ENCODE results near the gene HYCC1. TPM values are rescaled to one million over a fixed set of nuclear protein-coding genes. Genes with fewer than 3 reads are reported as not detected.
A peak's percentile ranks its signal among the peaks of the same experiment; 100 is the strongest.

The HYCC1 gene
- total RNA-seq, 1 donor from 2014 or later = 10.9 TPM

DNA sequence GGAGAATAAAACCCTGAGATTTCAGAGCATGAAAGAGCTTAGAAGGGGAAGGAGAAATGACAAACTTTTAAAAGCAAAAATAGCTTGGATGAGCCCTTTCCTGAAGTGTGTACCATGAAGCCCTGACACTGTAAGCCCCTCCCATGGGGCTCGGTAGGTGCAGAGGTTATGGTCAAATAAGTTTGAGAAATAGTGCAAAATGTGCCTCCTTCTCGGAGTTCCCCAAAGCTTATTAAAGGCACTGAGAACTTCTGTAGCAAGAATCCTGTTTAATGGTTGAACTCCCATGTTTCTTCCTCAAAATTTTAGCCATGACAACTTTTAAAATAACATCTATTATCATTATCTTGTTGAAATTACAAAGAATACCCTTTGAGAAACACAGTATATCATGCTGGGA is 10.5 kb upstream of the HYCC1 start:
- Histone ChIP-seq H3K27ac (no peak overlapping the region), H3K4me1 (peaks cover 0 to 7% of the 10 kb centered on the region in 2 donors), H3K4me3 (no peak overlapping the region), H3K27me3 (no peaks in the 10 kb centered on the region), H3K9me3 (no peaks in the 10 kb centered on the region), H3K36me3 (no peaks in the 10 kb centered on the region)
- no peak for DNase-seq (ENCODE audit: low spot score in 2 of 2)
- intact Hi-C loops (cut with DNase I) = no loop called here
- TF ChIP-seq, protein P1, sequence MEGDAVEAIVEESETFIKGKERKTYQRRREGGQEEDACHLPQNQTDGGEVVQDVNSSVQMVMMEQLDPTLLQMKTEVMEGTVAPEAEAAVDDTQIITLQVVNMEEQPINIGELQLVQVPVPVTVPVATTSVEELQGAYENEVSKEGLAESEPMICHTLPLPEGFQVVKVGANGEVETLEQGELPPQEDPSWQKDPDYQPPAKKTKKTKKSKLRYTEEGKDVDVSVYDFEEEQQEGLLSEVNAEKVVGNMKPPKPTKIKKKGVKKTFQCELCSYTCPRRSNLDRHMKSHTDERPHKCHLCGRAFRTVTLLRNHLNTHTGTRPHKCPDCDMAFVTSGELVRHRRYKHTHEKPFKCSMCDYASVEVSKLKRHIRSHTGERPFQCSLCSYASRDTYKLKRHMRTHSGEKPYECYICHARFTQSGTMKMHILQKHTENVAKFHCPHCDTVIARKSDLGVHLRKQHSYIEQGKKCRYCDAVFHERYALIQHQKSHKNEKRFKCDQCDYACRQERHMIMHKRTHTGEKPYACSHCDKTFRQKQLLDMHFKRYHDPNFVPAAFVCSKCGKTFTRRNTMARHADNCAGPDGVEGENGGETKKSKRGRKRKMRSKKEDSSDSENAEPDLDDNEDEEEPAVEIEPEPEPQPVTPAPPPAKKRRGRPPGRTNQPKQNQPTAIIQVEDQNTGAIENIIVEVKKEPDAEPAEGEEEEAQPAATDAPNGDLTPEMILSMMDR (IDR thresholded peaks at IDR 0.05) = no peak

DNA sequence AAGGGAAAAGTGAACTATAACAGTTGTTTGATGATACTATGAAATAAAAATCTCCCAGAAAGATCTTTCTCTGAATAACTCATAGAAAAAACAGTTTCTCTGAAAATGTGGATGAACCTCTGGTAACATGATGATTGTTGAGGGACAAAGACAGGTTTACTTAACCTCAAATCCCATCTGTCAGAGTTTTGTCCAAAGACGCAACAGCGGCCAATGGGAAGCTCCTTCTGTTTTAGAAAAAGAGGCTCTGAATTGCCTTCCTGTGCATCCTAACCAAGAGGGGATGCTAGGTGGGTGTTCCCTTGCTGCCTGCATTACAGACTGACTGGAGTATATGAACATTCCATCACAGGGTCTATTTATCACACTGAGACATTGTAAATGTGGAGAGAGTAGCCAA is 8.9 kb upstream of the HYCC1 start:
- Histone ChIP-seq H3K27me3 (no peaks in the 10 kb centered on the region), H3K4me3 (no peak overlapping the region), H3K27ac (peak overlapping the region in 1 of 2 donors; percentile 2), H3K36me3 (no peaks in the 10 kb centered on the region), H3K9me3 (no peaks in the 10 kb centered on the region), H3K4me1 (peaks cover 0 to 10% of the 10 kb centered on the region in 2 donors)
- no peak for DNase-seq (ENCODE audit: low spot score in 2 of 2)
- TF ChIP-seq, protein P1 (IDR thresholded peaks at IDR 0.05) = no peak
- intact Hi-C loops (cut with DNase I) = no loop called here

DNA sequence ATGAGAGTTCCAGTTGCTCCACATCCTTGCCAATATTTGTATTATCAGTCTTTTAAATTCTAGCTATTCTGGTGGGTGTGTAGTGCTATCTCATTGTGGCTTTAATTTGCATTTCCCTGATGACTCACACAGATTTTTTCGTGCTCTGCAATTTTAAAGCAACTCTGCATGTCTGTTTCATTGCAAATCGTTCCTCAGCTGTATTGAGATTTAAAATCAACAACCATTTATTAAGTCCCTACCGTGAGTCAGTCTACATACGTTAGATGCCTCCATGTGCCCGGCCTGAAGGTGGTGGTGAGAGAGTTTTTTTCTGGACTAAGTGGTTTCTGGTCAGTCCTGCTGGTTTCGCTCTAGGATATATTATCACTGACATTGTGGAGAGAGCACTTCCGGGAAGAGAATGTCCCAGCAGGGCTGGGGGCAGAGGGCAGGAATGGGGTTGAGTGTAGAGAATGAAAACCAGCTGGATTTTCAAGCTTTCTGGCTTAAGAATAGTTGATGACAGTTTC is 8.4 kb upstream of the HYCC1 start:
- H3K4me3 ChIP-seq = no peak overlapping the region
- no peaks in the 10 kb centered on the region for H3K36me3 ChIP-seq
- H3K27me3 ChIP-seq = no peaks in the 10 kb centered on the region
- H3K4me1 ChIP-seq = peaks cover 0 to 15% of the 10 kb centered on the region in 2 donors
- H3K9me3 ChIP-seq = no peaks in the 10 kb centered on the region
- TF ChIP-seq, protein P1 (IDR thresholded peaks at IDR 0.05) = no peak
- intact Hi-C loops (cut with DNase I) = no loop called here
- DNase-seq (ENCODE audit: low spot score in 2 of 2) = no peak
- peak overlapping the region in 1 of 2 donors; percentile 2 for H3K27ac ChIP-seq

DNA sequence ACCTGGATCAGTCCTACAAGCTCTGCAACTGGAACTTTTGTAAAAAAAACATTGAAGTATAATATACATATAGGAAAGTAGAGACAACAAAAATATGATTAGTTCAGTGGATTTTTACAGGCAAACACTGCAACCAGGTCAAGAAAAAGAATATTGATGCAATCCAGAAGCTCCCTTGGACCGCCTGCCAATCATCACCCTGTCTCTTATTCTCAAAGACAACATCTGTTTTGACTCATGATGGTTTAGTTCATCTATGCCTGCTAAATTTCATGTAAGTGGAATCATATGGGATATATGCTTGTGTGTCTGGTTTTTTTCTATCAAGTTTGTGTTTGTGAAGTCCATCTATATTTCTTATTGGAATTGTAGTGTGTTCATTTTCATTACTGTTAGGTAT is 7.7 kb upstream of the HYCC1 start:
- TF ChIP-seq, protein P1 (IDR thresholded peaks at IDR 0.05) = no peak
- Histone ChIP-seq H3K27me3 (no peaks in the 10 kb centered on the region), H3K36me3 (no peaks in the 10 kb centered on the region), H3K4me3 (no peak overlapping the region), H3K4me1 (peaks cover 0 to 22% of the 10 kb centered on the region in 2 donors), H3K9me3 (no peaks in the 10 kb centered on the region), H3K27ac (peak overlapping the region; percentile 22 to 65)
- intact Hi-C loops (cut with DNase I) = no loop called here
- DNase-seq (ENCODE audit: low spot score in 2 of 2) = no peak

DNA sequence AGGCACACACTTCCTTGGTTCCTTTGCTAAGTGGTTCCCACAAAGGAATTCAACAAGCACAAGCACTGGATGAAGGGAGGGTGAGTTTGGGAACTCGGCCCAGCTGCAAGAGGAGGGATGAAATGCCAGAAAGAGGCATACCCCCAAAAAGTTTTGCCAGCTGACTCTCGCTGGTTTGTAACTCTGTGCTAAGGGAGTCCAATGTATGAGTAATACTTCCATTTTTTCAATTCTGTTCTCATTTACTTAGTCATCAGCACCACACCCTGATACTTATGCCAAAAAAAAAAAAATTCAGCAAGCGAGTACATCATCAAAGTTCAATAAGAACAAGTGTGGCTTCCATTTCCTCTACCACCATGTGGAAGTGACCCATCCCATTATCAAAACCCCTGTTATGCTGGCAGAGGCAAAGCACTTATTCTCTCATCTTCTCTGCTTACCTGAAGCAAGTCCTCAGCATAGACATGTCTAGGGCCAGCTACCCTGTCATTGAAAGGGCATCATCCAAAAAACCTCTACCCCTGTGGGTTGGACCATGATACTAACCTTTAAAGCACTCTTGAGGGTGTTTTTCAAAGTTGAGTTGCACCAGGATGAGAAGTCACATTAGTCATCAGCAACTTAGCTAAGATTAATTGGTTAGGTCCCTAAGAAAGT is 6.9 kb upstream of the HYCC1 start:
- Histone ChIP-seq H3K4me1 (peaks cover 0 to 24% of the 10 kb centered on the region in 2 donors), H3K4me3 (no peak overlapping the region), H3K27me3 (no peaks in the 10 kb centered on the region), H3K9me3 (no peaks in the 10 kb centered on the region), H3K36me3 (no peaks in the 10 kb centered on the region), H3K27ac (peak overlapping the region; percentile 57 to 65)
- intact Hi-C loops (cut with DNase I) = no loop called here
- TF ChIP-seq, protein P1 (IDR thresholded peaks at IDR 0.05) = no peak
- DNase-seq (ENCODE audit: low spot score in 2 of 2) = peak in 1 of 2 donors; percentile 80
